Activated CD8-positive, alpha-beta memory T cell treated with anti-CD3 and anti-CD28 coated beads, Interleukin-2, amount 50 U/mL, for 4 hours (primary cell): ENCODE data around the gene HABP4.

Experiments
- DNase-seq: peaks from one replicate; pipeline ENCODE4 v3.0.0-alpha.2; 2020

HABP4 gene

GRCh38 chr9:96449845-96450612 is at the start of gene HABP4:
Gene HABP4 (plus strand): TSS chr9:96450169. CDS start chr9:96450280, 111 bp downstream.
- DNase-seq, result peak; percentile 97

GRCh38 chr9:96408409-96409280 is 41.3 kb upstream of the HABP4 start:
- no peak for DNase-seq

GRCh38 chr9:96411129-96411838 is 38.7 kb upstream of the HABP4 start:
- DNase-seq, result no peak

GRCh38 chr9:96412174-96412913 is 37.6 kb upstream of the HABP4 start:
- DNase-seq, result no peak

- DNase-seq, result peak; percentile 22
These were observed 36.4 kb upstream of the HABP4 start for GRCh38 chr9:96413302-96414221.

GRCh38 chr9:96417051-96417586 is 32.9 kb upstream of the HABP4 start:
- DNase-seq, result peak; percentile 92

GRCh38 chr9:96417661-96418082 is 32.3 kb upstream of the HABP4 start:
- DNase-seq, result peak; percentile 52

GRCh38 chr9:96418083-96418919 is 31.7 kb upstream of the HABP4 start, which contains the start of gene ZNF367:
Gene ZNF367 (minus strand): TSS chr9:96418370. CDS start chr9:96418032, 338 bp downstream.
- DNase-seq, result peak; percentile 89

- DNase-seq, result peak; percentile 41
These were observed 30.9 kb upstream of the HABP4 start for GRCh38 chr9:96418920-96419690.

GRCh38 chr9:96419691-96419969 is 30.3 kb upstream of the HABP4 start:
- no peak for DNase-seq

GRCh38 chr9:96420468-96421219 is 29.3 kb upstream of the HABP4 start:
- DNase-seq, result no peak

- no peak for DNase-seq
These were observed 26.5 kb upstream of the HABP4 start for GRCh38 chr9:96423322-96423984.

GRCh38 chr9:96423985-96424336 is 26.0 kb upstream of the HABP4 start:
- no peak for DNase-seq

GRCh38 chr9:96425500-96426169 is 24.3 kb upstream of the HABP4 start:
- no peak for DNase-seq

- DNase-seq, result no peak
These were observed 20.2 kb upstream of the HABP4 start for GRCh38 chr9:96429732-96430131.

GRCh38 chr9:96430377-96430776 is 19.6 kb upstream of the HABP4 start:
- no peak for DNase-seq

GRCh38 chr9:96435345-96435744 is 14.6 kb upstream of the HABP4 start:
- no peak for DNase-seq

GRCh38 chr9:96436063-96436455 is 13.9 kb upstream of the HABP4 start:
- DNase-seq, result no peak
